Inflammatory macrophage treated with lipopolysaccharide for 4 hours (primary cell): ENCODE measurements around the gene LRRC7.

Experiments
- DNase-seq: peaks from one replicate; pipeline ENCODE4 v3.0.0-alpha.2; 2020

Gene LRRC7

GRCh38 chr1:70112838-70113237 is 545.1 kb downstream of the LRRC7 start:
- no peak for DNase-seq

DNA sequence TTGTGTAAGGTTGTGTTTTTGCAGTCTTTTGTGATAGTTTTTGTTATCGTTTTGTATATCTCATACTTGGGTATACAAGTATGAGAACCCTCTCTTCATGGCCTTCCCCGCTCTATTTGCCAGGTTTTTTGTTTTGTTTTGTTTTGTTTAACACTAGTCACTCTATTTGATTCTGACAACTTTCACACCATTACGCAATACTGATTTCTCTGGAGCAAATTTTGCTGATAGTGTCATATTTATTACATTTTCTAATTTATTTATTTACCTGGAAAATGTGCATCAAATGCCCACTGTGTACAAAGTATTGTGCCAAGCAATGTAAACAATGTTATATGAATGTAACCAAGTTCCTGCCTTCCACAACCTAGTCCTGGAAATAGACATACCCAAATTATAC is 547.6 kb downstream of the LRRC7 start:
- DNase-seq: no peak

GRCh38 chr1:70117046-70117445 is 549.3 kb downstream of the LRRC7 start:
- DNase-seq: no peak

DNA sequence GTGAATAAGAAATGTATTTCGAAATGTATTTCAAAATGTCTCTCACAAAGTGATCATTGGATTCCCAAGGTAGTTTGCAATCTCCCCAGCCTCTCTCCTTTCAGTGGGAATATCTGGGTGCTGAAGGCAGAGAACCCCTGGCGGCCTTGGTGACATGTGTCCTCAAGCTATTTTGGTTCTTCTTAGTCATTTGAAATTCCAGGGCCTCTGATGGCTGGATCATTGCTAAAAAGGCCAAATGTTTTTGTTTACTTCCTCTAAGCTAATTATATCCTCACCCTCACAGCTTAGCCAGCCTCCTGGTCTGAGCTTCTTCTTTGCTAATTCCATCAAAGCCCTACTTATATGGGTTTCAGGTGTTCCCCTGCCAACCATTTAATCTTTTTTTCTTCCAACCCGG is 566.4 kb downstream of the LRRC7 start:
- peak; percentile 35 for DNase-seq

- DNase-seq: no peak
Measured at GRCh38 chr1:70140343-70140742, 572.6 kb downstream of the LRRC7 start.

- no peak for DNase-seq
Measured at GRCh38 chr1:70140894-70141293, 573.2 kb downstream of the LRRC7 start.

GRCh38 chr1:70142075-70142474 is 574.4 kb downstream of the LRRC7 start:
- DNase-seq: no peak

- DNase-seq: no peak
Measured at GRCh38 chr1:70143048-70143659, 575.4 kb downstream of the LRRC7 start.

DNA sequence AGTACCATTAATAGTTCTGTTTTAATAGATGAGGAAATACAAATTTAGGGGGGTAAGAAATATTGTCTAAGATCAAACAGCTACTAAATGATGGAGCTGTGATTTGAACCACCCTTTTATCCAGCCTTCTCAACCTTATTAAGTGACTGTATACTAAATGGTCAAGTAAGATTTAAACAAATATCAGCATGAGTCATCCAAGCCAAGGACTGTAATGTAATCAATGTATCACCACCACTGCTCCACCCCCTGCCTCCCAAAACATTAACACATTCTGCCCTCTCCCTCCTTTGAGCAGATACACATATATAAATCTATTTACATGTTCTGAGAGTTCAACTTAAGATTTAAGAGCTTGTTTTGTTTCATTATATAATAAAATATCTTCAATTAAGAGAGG is 578.8 kb downstream of the LRRC7 start:
- DNase-seq: no peak

GRCh38 chr1:70150444-70150843 is 582.7 kb downstream of the LRRC7 start:
- no peak for DNase-seq

- DNase-seq: no peak
Measured at GRCh38 chr1:70153739-70154138, 586.0 kb downstream of the LRRC7 start.

DNA sequence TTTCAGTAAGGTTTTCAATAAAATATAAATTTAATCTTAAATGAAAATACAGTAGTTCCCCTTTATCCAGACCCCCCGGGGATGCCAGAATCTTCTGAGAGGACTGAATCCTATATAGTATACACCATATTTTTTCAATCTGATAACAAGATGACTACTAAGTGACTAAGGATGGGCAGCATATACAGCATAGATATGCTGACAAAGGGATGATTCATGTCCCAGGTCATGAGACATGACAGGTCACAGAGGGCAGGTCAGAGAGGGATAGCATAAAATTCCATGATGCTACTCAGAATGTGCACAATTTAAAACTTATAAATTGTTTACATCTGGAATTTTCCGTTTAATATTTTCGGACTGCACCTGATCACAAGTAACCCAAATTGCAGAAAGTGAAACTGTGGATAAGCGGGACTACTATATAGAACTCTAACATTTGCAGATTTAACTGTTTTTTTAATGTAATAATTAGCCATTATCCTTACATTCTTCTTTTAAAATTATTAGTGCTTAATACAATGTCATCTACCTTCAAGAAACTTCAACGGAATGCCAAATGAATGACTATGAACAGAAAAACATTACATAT is 588.9 kb downstream of the LRRC7 start:
- DNase-seq: no peak

- DNase-seq: no peak
Measured at GRCh38 chr1:70164350-70164749, 596.6 kb downstream of the LRRC7 start.

- no peak for DNase-seq
Measured at GRCh38 chr1:70168283-70168682, 600.6 kb downstream of the LRRC7 start.

GRCh38 chr1:70169018-70169839 is 601.5 kb downstream of the LRRC7 start:
- no peak for DNase-seq

DNA sequence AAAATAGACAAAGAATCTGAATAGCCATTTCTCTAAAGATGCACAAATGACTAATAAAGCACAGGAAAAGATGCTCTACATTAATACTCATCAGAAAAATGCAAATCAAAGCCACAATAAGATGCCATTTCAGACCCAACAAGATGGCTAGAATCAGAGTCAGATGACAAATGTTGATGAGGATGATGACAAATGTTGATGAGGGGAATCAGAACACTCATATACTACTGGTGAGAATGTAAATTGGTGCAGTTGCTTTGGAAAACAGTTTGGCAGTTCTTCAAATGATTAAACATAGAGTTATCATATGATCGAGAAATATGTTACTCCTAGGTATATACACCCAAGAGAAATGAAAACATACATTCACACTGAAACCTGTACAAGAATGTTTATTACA is 603.8 kb downstream of the LRRC7 start:
- DNase-seq: no peak
